HepG2 (cell line): ENCODE results near the gene FBXO8. TPM values are rescaled to one million over a fixed set of nuclear protein-coding genes. Genes with fewer than 3 reads are reported as not detected.

Source experiments
- E2F2 ChIP-seq: sonication (generic); formaldehyde crosslinking; IDR thresholded peaks from 2 replicates; pipeline ENCODE4 v1.4.0; 2020; ENCODE audit warnings: missing genetic modification reagents, borderline replicate concordance
- HNF4A ChIP-seq: sonication (generic); formaldehyde crosslinking; IDR thresholded peaks from 2 replicates; pipeline ENCODE4 v1.4.0; 2020; ENCODE audit warnings: missing genetic modification reagents
- PBX2 ChIP-seq: IDR thresholded peaks from 2 replicates; pipeline ENCODE4 v1.6.1; 2016; ENCODE audit warnings: control low read depth
- POGK ChIP-seq: sonication (generic); formaldehyde crosslinking; conservative IDR thresholded peaks from 2 replicates; pipeline ENCODE4 v1.8.0; 2022; ENCODE audit warnings: mild to moderate bottlenecking, moderate library complexity, missing genetic modification reagents
- RFX5 ChIP-seq: IDR thresholded peaks from 2 replicates; pipeline ENCODE4 v1.6.1; 2011; ENCODE audit warnings: low read depth, low read length, improper control_type of control experiment
- RNF219 ChIP-seq: sonication (generic); formaldehyde crosslinking; IDR thresholded peaks from 2 replicates; pipeline ENCODE4 v1.5.0; 2020; ENCODE audit warnings: mild to moderate bottlenecking, missing genetic modification reagents
- RORA ChIP-seq: sonication (generic); formaldehyde crosslinking; IDR thresholded peaks from 2 replicates; pipeline ENCODE4 v1.5.0; 2020; ENCODE audit warnings: mild to moderate bottlenecking, missing genetic modification reagents, moderate library complexity
- SALL2 ChIP-seq: sonication (generic); formaldehyde crosslinking; IDR thresholded peaks from 2 replicates; pipeline ENCODE4 v1.8.1; 2023; ENCODE audit warnings: mild to moderate bottlenecking, missing genetic modification reagents, inconsistent platforms
- SP2 ChIP-seq: sonication (generic); formaldehyde crosslinking; IDR thresholded peaks from 2 replicates; pipeline ENCODE4 v1.5.1; 2020; ENCODE audit warnings: mild to moderate bottlenecking, missing genetic modification reagents
- TEAD3 ChIP-seq: optimal IDR thresholded peaks from 2 replicates; pipeline ENCODE3; 2016; ENCODE audit warnings: borderline replicate concordance
- TRIM24 ChIP-seq: sonication (generic); formaldehyde crosslinking; IDR thresholded peaks from 2 replicates; pipeline ENCODE4 v1.8.0; 2022; ENCODE audit warnings: mild to moderate bottlenecking, missing genetic modification reagents
- U2AF1 ChIP-seq: fragments of 200-400 bp; formaldehyde crosslinking; optimal IDR thresholded peaks from 2 replicates; pipeline ENCODE3; 2017; ENCODE audit warnings: mild to moderate bottlenecking, low read depth, low read length
- ZBTB26 ChIP-seq: IDR thresholded peaks from 2 replicates; pipeline ENCODE4 v1.6.1; 2016; ENCODE audit warnings: missing compliant biosample characterization, missing genetic modification reagents, borderline replicate concordance
- ZNF274 ChIP-seq: sonication (generic); formaldehyde crosslinking; IDR thresholded peaks from 2 replicates; pipeline ENCODE4 v1.5.1; 2020; ENCODE audit warnings: mild to moderate bottlenecking, missing genetic modification reagents
- ZNF496 ChIP-seq: sonication (generic); formaldehyde crosslinking; IDR thresholded peaks from 2 replicates; pipeline ENCODE4 v1.8.1; 2023; ENCODE audit warnings: mild to moderate bottlenecking, moderate library complexity, missing genetic modification reagents; ENCODE audit not compliant: insufficient replicate concordance
- ZNF513 ChIP-seq: sonication (generic); formaldehyde crosslinking; conservative IDR thresholded peaks from 2 replicates; pipeline ENCODE4 v1.5.0; 2020; ENCODE audit warnings: missing genetic modification reagents
- ZNF605 ChIP-seq: sonication (generic); formaldehyde crosslinking; IDR thresholded peaks from 2 replicates; pipeline ENCODE4 v1.8.0; 2022; ENCODE audit warnings: mild to moderate bottlenecking, missing genetic modification reagents
- ZNF615 ChIP-seq: sonication (generic); formaldehyde crosslinking; IDR thresholded peaks from 2 replicates; pipeline ENCODE4 v1.5.0; 2020; ENCODE audit warnings: mild to moderate bottlenecking, missing genetic modification reagents, borderline replicate concordance
- ZNF674 ChIP-seq: sonication (generic); formaldehyde crosslinking; IDR thresholded peaks from 2 replicates; pipeline ENCODE4 v1.5.0; 2020; ENCODE audit warnings: low read depth, mild to moderate bottlenecking, missing genetic modification reagents
- ZNF75D ChIP-seq: sonication (generic); formaldehyde crosslinking; IDR thresholded peaks from 2 replicates; pipeline ENCODE4 v1.8.1; 2023; ENCODE audit warnings: missing genetic modification reagents, mild to moderate bottlenecking, borderline replicate concordance
- ZNF883 ChIP-seq: sonication (generic); formaldehyde crosslinking; IDR thresholded peaks from 2 replicates; pipeline ENCODE4 v1.5.1; 2020; ENCODE audit warnings: mild to moderate bottlenecking, missing genetic modification reagents; ENCODE audit errors: not compliant biosample characterization
- polyA plus RNA-seq, 8 experiments: library from polyadenylated mRNA; depleted of rRNA in 3 of 8; stranded (reverse) in 7 of 8; unstranded in 1 of 8; fragments of >200 nt; fragmentation: Illumina TruSeq in 4 of 8; extraction: Trizol in 4 of 8; gene quantifications; 2 replicates each; pipeline versions ENCODE4 v1.2.1 to v1.2.3, GENCODE V29; 2011 to 2016; ENCODE audit warnings: low read depth in 4 of 8, missing spikeins in 1 of 8, mixed read lengths in 1 of 8; ENCODE audit not compliant: insufficient read depth in 1 of 8
- total RNA-seq, 5 experiments: library from RNA; depleted of rRNA; stranded (reverse); fragments of >200 nt; fragmentation: Illumina TruSeq; extraction: Trizol; gene quantifications; 2 replicates each; pipeline ENCODE4 v1.2.3, GENCODE V29; 2016; ENCODE audit warnings: low read depth in 1 of 5

Gene FBXO8
- total and polyA plus RNA-seq, 2 of the 13 experiments (the other 11 are each of a cell fraction or from before 2014, with no cell fraction given): 11.7 to 15.2 TPM

- no peak for TF ChIP-seq RORA (CRISPR knock-in tag)
- no peak for TF ChIP-seq HNF4A (CRISPR knock-in tag)
- no peak for TF ChIP-seq ZNF674 (CRISPR knock-in tag)
- peak; percentile 82 for TF ChIP-seq ZNF605 (CRISPR knock-in tag)
- TF ChIP-seq SP2 (CRISPR knock-in tag): peak; percentile 92
- peak; percentile 95 for TF ChIP-seq PBX2 (CRISPR knock-in tag)
- no peak for TF ChIP-seq RNF219 (CRISPR knock-in tag)
- no peak for TF ChIP-seq ZNF75D (CRISPR knock-in tag)
- no peak for TF ChIP-seq TRIM24 (CRISPR knock-in tag)
- TF ChIP-seq ZNF496: no peak
- TF ChIP-seq ZNF513 (CRISPR knock-in tag): no peak
- TF ChIP-seq ZNF883: no peak
- TF ChIP-seq TEAD3 (CRISPR knock-in tag): no peak
- no peak for TF ChIP-seq RFX5
- no peak for TF ChIP-seq ZBTB26 (CRISPR knock-in tag)
- no peak for TF ChIP-seq POGK
- TF ChIP-seq ZNF615 (CRISPR knock-in tag): no peak
- no peak for TF ChIP-seq E2F2 (CRISPR knock-in tag)
- TF ChIP-seq U2AF1: no peak
- no peak for TF ChIP-seq ZNF274 (CRISPR knock-in tag)
- TF ChIP-seq SALL2 (CRISPR knock-in tag): no peak
These were observed 496 bp downstream of the FBXO8 start (continued) for GRCh38 chr4:174282836-174283506.
